HepG2 (cell line): Measurements from ENCODE around the gene PEAR1.

Experiments used
- ATAD3A ChIP-seq: sonication (generic); formaldehyde crosslinking; IDR thresholded peaks from 2 replicates; pipeline ENCODE4 v1.4.0; 2020; ENCODE audit warnings: missing genetic modification reagents
- ATF1 ChIP-seq: IDR thresholded peaks from 2 replicates; pipeline ENCODE4 v1.6.1; 2016; ENCODE audit warnings: mild to moderate bottlenecking, control low read depth
- FOXK1 ChIP-seq: sonication (generic); formaldehyde crosslinking; IDR thresholded peaks from 2 replicates; pipeline ENCODE4 v1.4.0; 2020; ENCODE audit warnings: low read depth, missing genetic modification reagents, borderline replicate concordance
- NFYC ChIP-seq: IDR thresholded peaks from 2 replicates; pipeline ENCODE4 v1.6.1; 2016; ENCODE audit warnings: missing genetic modification reagents, missing compliant biosample characterization
- POLR2AphosphoS5 ChIP-seq: IDR thresholded peaks from 2 replicates; pipeline ENCODE4 v1.6.1; 2012; ENCODE audit warnings: low read depth, low read length
- SAFB2 ChIP-seq: sonication (generic); formaldehyde crosslinking; IDR thresholded peaks from 2 replicates; pipeline ENCODE4 v1.5.1; 2020; ENCODE audit warnings: missing genetic modification reagents, low read depth, mild to moderate bottlenecking, borderline replicate concordance
- SP2 ChIP-seq: sonication (generic); formaldehyde crosslinking; IDR thresholded peaks from 2 replicates; pipeline ENCODE4 v1.5.1; 2020; ENCODE audit warnings: mild to moderate bottlenecking, missing genetic modification reagents
- ZNF274 ChIP-seq: sonication (generic); formaldehyde crosslinking; IDR thresholded peaks from 2 replicates; pipeline ENCODE4 v1.5.1; 2020; ENCODE audit warnings: mild to moderate bottlenecking, missing genetic modification reagents
- ZNF558 ChIP-seq: sonication (generic); formaldehyde crosslinking; IDR thresholded peaks from 2 replicates; pipeline ENCODE4 v1.9.0; 2022; ENCODE audit warnings: mild to moderate bottlenecking, missing genetic modification reagents, borderline replicate concordance
- ZNF660 ChIP-seq: sonication (generic); formaldehyde crosslinking; IDR thresholded peaks from 2 replicates; pipeline ENCODE4 v1.5.1; 2020; ENCODE audit warnings: mild to moderate bottlenecking, low read depth, missing genetic modification reagents, borderline replicate concordance
- TF ChIP-seq, protein P1 (sequence below): sonication (generic); formaldehyde crosslinking; IDR thresholded peaks from 2 replicates; pipeline ENCODE4 v1.5.0; 2020; ENCODE audit warnings: mild to moderate bottlenecking, missing genetic modification reagents, moderate library complexity
- TF ChIP-seq, protein P2 (sequence below): sonication (generic); formaldehyde crosslinking; IDR thresholded peaks from 2 replicates; pipeline ENCODE4 v1.5.1; 2020; ENCODE audit warnings: missing genetic modification reagents, mild to moderate bottlenecking, borderline replicate concordance

DNA sequence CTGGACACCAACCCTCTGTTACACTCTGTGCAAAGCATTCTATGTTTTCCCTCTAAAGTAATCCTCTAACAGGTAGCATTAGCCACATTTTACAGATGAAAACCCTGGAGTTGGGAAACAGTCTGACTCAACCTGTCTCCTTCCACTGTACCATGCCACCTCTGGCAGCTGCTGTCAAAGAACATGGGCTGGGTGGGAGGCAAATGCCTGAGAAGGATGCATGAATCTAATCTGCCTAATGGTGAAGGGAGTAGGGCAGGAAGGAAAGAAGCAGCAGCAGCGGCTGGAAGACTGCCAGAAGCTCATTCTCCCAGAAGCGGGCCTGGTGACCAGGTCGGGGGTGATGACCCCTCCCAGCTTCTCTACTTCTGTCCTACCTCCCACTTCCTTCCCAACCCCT lies 48.7 kb downstream of the PEAR1 start:
- no peak for TF ChIP-seq NFYC
- TF ChIP-seq ATAD3A (CRISPR knock-in tag), result no peak
- TF ChIP-seq ATF1 (CRISPR knock-in tag), result no peak
- no peak for TF ChIP-seq SP2 (CRISPR knock-in tag)
- TF ChIP-seq, protein P1, sequence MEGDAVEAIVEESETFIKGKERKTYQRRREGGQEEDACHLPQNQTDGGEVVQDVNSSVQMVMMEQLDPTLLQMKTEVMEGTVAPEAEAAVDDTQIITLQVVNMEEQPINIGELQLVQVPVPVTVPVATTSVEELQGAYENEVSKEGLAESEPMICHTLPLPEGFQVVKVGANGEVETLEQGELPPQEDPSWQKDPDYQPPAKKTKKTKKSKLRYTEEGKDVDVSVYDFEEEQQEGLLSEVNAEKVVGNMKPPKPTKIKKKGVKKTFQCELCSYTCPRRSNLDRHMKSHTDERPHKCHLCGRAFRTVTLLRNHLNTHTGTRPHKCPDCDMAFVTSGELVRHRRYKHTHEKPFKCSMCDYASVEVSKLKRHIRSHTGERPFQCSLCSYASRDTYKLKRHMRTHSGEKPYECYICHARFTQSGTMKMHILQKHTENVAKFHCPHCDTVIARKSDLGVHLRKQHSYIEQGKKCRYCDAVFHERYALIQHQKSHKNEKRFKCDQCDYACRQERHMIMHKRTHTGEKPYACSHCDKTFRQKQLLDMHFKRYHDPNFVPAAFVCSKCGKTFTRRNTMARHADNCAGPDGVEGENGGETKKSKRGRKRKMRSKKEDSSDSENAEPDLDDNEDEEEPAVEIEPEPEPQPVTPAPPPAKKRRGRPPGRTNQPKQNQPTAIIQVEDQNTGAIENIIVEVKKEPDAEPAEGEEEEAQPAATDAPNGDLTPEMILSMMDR (CRISPR knock-in tag), result no peak
- TF ChIP-seq POLR2AphosphoS5, result no peak
- no peak for TF ChIP-seq ZNF274 (CRISPR knock-in tag)
- TF ChIP-seq ZNF558 (CRISPR knock-in tag), result no peak
- TF ChIP-seq, protein P2, sequence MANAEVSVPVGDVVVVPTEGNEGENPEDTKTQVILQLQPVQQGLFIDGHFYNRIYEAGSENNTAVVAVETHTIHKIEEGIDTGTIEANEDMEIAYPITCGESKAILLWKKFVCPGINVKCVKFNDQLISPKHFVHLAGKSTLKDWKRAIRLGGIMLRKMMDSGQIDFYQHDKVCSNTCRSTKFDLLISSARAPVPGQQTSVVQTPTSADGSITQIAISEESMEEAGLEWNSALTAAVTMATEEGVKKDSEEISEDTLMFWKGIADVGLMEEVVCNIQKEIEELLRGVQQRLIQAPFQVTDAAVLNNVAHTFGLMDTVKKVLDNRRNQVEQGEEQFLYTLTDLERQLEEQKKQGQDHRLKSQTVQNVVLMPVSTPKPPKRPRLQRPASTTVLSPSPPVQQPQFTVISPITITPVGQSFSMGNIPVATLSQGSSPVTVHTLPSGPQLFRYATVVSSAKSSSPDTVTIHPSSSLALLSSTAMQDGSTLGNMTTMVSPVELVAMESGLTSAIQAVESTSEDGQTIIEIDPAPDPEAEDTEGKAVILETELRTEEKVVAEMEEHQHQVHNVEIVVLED (CRISPR knock-in tag), result no peak
- no peak for TF ChIP-seq SAFB2 (CRISPR knock-in tag)
- no peak for TF ChIP-seq FOXK1 (CRISPR knock-in tag)
- TF ChIP-seq ZNF660 (CRISPR knock-in tag), result no peak
